NCI-H1694 treated with DMSO at 0.1 percent for 48 hours (cell line): Measurements from ENCODE around the gene CSF2RB.
"Not testable (repeated sequence)": the region's sequence is repeated elsewhere in the genome, so short reads cannot be mapped to it uniquely, and the experiment has no call there.

Experiments
- DNase-seq: peaks from one replicate; lab custom pipeline; 2025; lab: John Stamatoyannopoulos, UW

CSF2RB gene

GRCh38 chr22:36968249-36968964, 55.0 kb downstream of the CSF2RB start:
- DNase-seq, result no peak

- no peak for DNase-seq
These were observed 58.1 kb downstream of the CSF2RB start for GRCh38 chr22:36971341-36972125.

GRCh38 chr22:36976606-36977005, 63.2 kb downstream of the CSF2RB start:
- no peak for DNase-seq

GRCh38 chr22:36977401-36977861, 64.0 kb downstream of the CSF2RB start:
- DNase-seq, result peak; percentile 23

GRCh38 chr22:36977947-36978660, 64.7 kb downstream of the CSF2RB start:
- peak; percentile 63 for DNase-seq

GRCh38 chr22:36979016-36979910, 65.8 kb downstream of the CSF2RB start:
- no peak for DNase-seq

- no peak for DNase-seq
These were observed 67.9 kb downstream of the CSF2RB start for GRCh38 chr22:36981247-36981775.

- DNase-seq, result no peak
These were observed 68.7 kb downstream of the CSF2RB start for GRCh38 chr22:36982136-36982535.

GRCh38 chr22:36985211-36985889, 71.9 kb downstream of the CSF2RB start:
- DNase-seq, result no peak

- DNase-seq, result peak; percentile 27
These were observed 72.9 kb downstream of the CSF2RB start for GRCh38 chr22:36986242-36986821.

GRCh38 chr22:36988075-36988832, 74.8 kb downstream of the CSF2RB start:
- no peak for DNase-seq

- DNase-seq, result not testable (repeated sequence)
These were observed 75.6 kb downstream of the CSF2RB start for GRCh38 chr22:36989012-36989411.
